HG03045 (cell line): ENCODE measurements around the gene PDE1C.

Experiments used
- ATAC-seq: cut with Tn5 transposase; IDR thresholded peaks from one replicate; pipeline ENCODE4 v1.9.1; 2021; ENCODE audit warnings: mild to moderate bottlenecking, moderate library complexity; ENCODE audit not compliant: unreplicated experiment

The PDE1C gene

GRCh38 chr7:31953432-31953831, 116.8 kb downstream of the PDE1C start:
- no peak for ATAC-seq

- ATAC-seq, result no peak
Observed at GRCh38 chr7:31950091-31950755, 120.0 kb downstream of the PDE1C start.

GRCh38 chr7:31948029-31948428, 122.2 kb downstream of the PDE1C start:
- ATAC-seq, result no peak

- no peak for ATAC-seq
Observed at GRCh38 chr7:31940167-31940566, 130.0 kb downstream of the PDE1C start.

- ATAC-seq, result no peak
Observed at GRCh38 chr7:31939076-31939475, 131.1 kb downstream of the PDE1C start.

- no peak for ATAC-seq
Observed at GRCh38 chr7:31938650-31939049, 131.6 kb downstream of the PDE1C start.

GRCh38 chr7:31937982-31938381, 132.2 kb downstream of the PDE1C start:
- no peak for ATAC-seq

- ATAC-seq, result no peak
Observed at GRCh38 chr7:31935124-31936054, 134.8 kb downstream of the PDE1C start.

GRCh38 chr7:31934551-31934950, 135.7 kb downstream of the PDE1C start:
- no peak for ATAC-seq

GRCh38 chr7:31933481-31933880, 136.7 kb downstream of the PDE1C start:
- ATAC-seq, result no peak

GRCh38 chr7:31926991-31927584, 143.1 kb downstream of the PDE1C start:
- ATAC-seq, result no peak

GRCh38 chr7:31925753-31926454, 144.3 kb downstream of the PDE1C start:
- ATAC-seq, result no peak

- no peak for ATAC-seq
Observed at GRCh38 chr7:31924251-31924650, 146.0 kb downstream of the PDE1C start.

- ATAC-seq, result no peak
Observed at GRCh38 chr7:31922848-31923247, 147.4 kb downstream of the PDE1C start.

- no peak for ATAC-seq
Observed at GRCh38 chr7:31921047-31921446, 149.2 kb downstream of the PDE1C start.

- no peak for ATAC-seq
Observed at GRCh38 chr7:31919678-31920369, 150.4 kb downstream of the PDE1C start.

GRCh38 chr7:31918706-31919393, 151.4 kb downstream of the PDE1C start:
- no peak for ATAC-seq

GRCh38 chr7:31917256-31917655, 153.0 kb downstream of the PDE1C start:
- ATAC-seq, result no peak

GRCh38 chr7:31910191-31910590, 160.0 kb downstream of the PDE1C start:
- ATAC-seq, result no peak
